Activated naive CD8-positive, alpha-beta T cell treated with anti-CD3 and anti-CD28 coated beads, Interleukin-2, amount 50 U/mL, for 16 hours (primary cell): ENCODE data around the gene WNT1.

Source experiments
- DNase-seq: peaks from one replicate; pipeline ENCODE4 v3.0.0-alpha.2; 2020; ENCODE audit warnings: low read depth, low spot score

WNT1 gene

GRCh38 chr12:48961331-48961730, 16.8 kb upstream of the WNT1 start:
- DNase-seq: no peak

GRCh38 chr12:48961801-48962200, 16.3 kb upstream of the WNT1 start:
- no peak for DNase-seq

- DNase-seq: no peak
These were observed 12.8 kb upstream of the WNT1 start for GRCh38 chr12:48965298-48965838.

- no peak for DNase-seq
These were observed 11.8 kb upstream of the WNT1 start for GRCh38 chr12:48966177-48966895.

- DNase-seq: no peak
These were observed 10.1 kb upstream of the WNT1 start for GRCh38 chr12:48967991-48968390.

- no peak for DNase-seq
These were observed 9.7 kb upstream of the WNT1 start for GRCh38 chr12:48968467-48968866.

- no peak for DNase-seq
These were observed 8.9 kb upstream of the WNT1 start for GRCh38 chr12:48969160-48969771.

- no peak for DNase-seq
These were observed 8.1 kb upstream of the WNT1 start for GRCh38 chr12:48969833-48970701.

GRCh38 chr12:48970702-48971334, 7.3 kb upstream of the WNT1 start:
- DNase-seq: no peak

- no peak for DNase-seq
These were observed 5.7 kb upstream of the WNT1 start for GRCh38 chr12:48972213-48972951.

GRCh38 chr12:48972952-48973483, 5.1 kb upstream of the WNT1 start:
- no peak for DNase-seq

GRCh38 chr12:48973531-48973930, 4.6 kb upstream of the WNT1 start:
- no peak for DNase-seq

GRCh38 chr12:48973941-48974673, 4.0 kb upstream of the WNT1 start:
- DNase-seq: no peak

- DNase-seq: peak; percentile 65
These were observed 536 bp upstream of the WNT1 start for GRCh38 chr12:48977290-48978281.

GRCh38 chr12:48978741-48979601, 849 bp downstream of the WNT1 start:
- DNase-seq: no peak

- no peak for DNase-seq
These were observed 1.7 kb downstream of the WNT1 start for GRCh38 chr12:48979602-48980388.

GRCh38 chr12:48980389-48980952, 2.3 kb downstream of the WNT1 start:
- DNase-seq: no peak
